CD4-positive, alpha-beta T cell (primary cell): ENCODE measurements around the gene SELENOP. TPM values are rescaled to one million over a fixed set of nuclear protein-coding genes. Genes with fewer than 3 reads are reported as not detected.

Source experiments
- ATAC-seq: fragments of 200-7000 bp; cut with Tn5 transposase; one replicate; pipeline ENCODE4 v1.10.0; 2022; ENCODE audit warnings: mild to moderate bottlenecking; ENCODE audit not compliant: poor library complexity
- CTCF ChIA-PET: fragments of 350-600 bp; sonication (Branson Sonifier 250); formaldehyde crosslinking; loops from one replicate; lab custom pipeline; 2021; ENCODE audit warnings: antibody characterized with exemption, inconsistent platforms; lab: Charles Lee
- POLR2A ChIA-PET: fragments of 350-600 bp; sonication (Branson Sonifier 250); formaldehyde crosslinking; loops from one replicate; lab custom pipeline; 2021; ENCODE audit warnings: antibody characterized with exemption, inconsistent platforms; lab: Charles Lee
- DNase-seq, 14 experiments: peaks; one replicate each; pipeline ENCODE4 v3.0.0-alpha.2; 2013 to 2020; ENCODE audit warnings: mixed read lengths in 2 of 14
- H3K27ac ChIP-seq, 2 donors: one replicate each; pipeline versions ENCODE4 v1.5.1 to v1.7.0; 2013; ENCODE audit warnings: low read length in 2 of 2, low read depth in 1 of 2, mild to moderate bottlenecking in 1 of 2
- H3K27me3 ChIP-seq, 2 experiments: 1 replicate in 1 of 2; 2 replicates in 1 of 2; pipeline versions ENCODE4 v1.6.1 to v1.7.0; 2013; ENCODE audit warnings: low read length in 2 of 2, control low read depth in 1 of 2, mild to moderate bottlenecking in 1 of 2, moderate library complexity in 1 of 2; ENCODE audit not compliant: insufficient read depth in 2 of 2, control insufficient read depth in 1 of 2
- H3K36me3 ChIP-seq: one replicate; pipeline ENCODE4 v1.6.1; 2013; ENCODE audit warnings: low read length, control low read depth; ENCODE audit not compliant: insufficient read depth
- H3K4me1 ChIP-seq: one replicate; pipeline ENCODE4 v1.6.1; 2013; ENCODE audit warnings: low read length, control low read depth; ENCODE audit not compliant: insufficient read depth
- H3K4me3 ChIP-seq: one replicate; pipeline ENCODE4 v1.5.1; 2013; ENCODE audit warnings: mild to moderate bottlenecking, low read length, moderate library complexity
- H3K9me3 ChIP-seq, 2 experiments: 1 replicate in 1 of 2; 2 replicates in 1 of 2; pipeline versions ENCODE4 v1.6.1 to v1.7.0; 2013; ENCODE audit warnings: low read length in 2 of 2, mild to moderate bottlenecking in 2 of 2, control low read depth in 1 of 2, moderate library complexity in 1 of 2; ENCODE audit not compliant: control insufficient read depth in 1 of 2, insufficient read depth in 1 of 2
- H3K27ac Mint-ChIP-seq: one replicate; pipeline ENCODE4 v1.8.0; 2020; ENCODE audit warnings: mixed read lengths
- H3K27me3 Mint-ChIP-seq: one replicate; pipeline ENCODE4 v1.8.0; 2021; ENCODE audit warnings: mixed read lengths
- H3K36me3 Mint-ChIP-seq: one replicate; pipeline ENCODE4 v1.8.0; 2021; ENCODE audit warnings: low read depth, mixed read lengths
- H3K4me1 Mint-ChIP-seq: one replicate; pipeline ENCODE4 v1.8.0; 2021; ENCODE audit warnings: low read depth, mixed read lengths
- H3K4me3 Mint-ChIP-seq: one replicate; pipeline ENCODE4 v1.8.0; 2020; ENCODE audit warnings: mild to moderate bottlenecking, mixed read lengths
- H3K9me3 Mint-ChIP-seq: one replicate; pipeline ENCODE4 v1.8.0; 2020; ENCODE audit warnings: mixed read lengths
- intact Hi-C, 2 experiments: fragments of 100-400 bp; cut with DNase I in 1 of 2; cut with micrococcal nuclease in 1 of 2; formaldehyde crosslinking; loops; one replicate each; pipeline versions ENCODE4 v1.15.1 to v1.9.0; 2023 to 2025; cut with DNase I, micrococcal nuclease
- total RNA-seq, 174 experiments: library from RNA in 2 of 174; stranded (reverse) in 2 of 174; gene quantifications; one replicate each; pipeline ENCODE4 v1.2.3 and lab custom pipeline; 2021 to 2026
- TF ChIP-seq, protein P1 (sequence below): fragments of 200-600 bp; IDR thresholded peaks from one replicate; pipeline ENCODE4 v1.8.0; 2022; ENCODE audit warnings: antibody characterized with exemption, mild to moderate bottlenecking

SELENOP gene
- total RNA-seq, 2 experiments from 2014 or later, result 0.36 TPM; not detected in 1

DNA sequence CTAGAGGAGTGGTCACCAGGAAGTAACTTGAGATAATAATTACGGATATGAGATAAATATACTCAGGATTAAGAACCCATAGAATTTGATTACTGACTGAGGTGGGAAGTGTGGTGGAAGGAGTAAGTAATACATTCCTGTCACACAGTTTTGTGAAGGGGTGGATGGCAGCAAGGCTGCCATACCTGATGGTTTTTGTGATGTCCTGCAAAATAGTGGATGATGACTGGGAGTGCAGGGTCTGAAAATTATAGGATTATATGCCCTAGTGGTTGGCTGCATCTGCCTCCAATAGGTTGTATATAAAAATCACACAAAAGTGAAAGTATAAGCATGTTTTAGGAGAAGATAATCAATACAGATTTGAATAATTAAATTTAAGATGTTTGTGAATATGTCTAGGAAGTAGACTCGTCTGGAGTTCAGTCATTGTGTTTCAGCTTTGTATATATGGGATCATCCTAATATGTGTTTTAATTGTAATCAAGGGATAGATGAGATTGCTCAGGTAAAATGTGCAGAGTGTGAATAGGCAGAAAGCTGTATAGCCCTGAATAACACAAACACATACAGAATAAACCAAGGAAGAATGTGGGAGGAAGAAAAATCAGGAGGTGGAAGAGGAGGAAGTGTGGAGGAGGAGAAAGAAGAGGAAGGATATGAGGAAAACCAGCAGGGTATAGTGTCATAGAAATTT lies 5.5 kb downstream of the SELENOP start:
- Histone ChIP-seq H3K4me3 (no peak overlapping the region), H3K9me3 (no peaks in the 10 kb centered on the region), H3K27ac (no peak overlapping the region), H3K27me3 (no peaks in the 10 kb centered on the region), H3K4me1 (no peaks in the 10 kb centered on the region), H3K36me3 (no peaks in the 10 kb centered on the region)
- intact Hi-C loops, result no loop called here
- POLR2A ChIA-PET, result no interaction called here
- Mint-ChIP-seq H3K4me1 (no peaks in the 10 kb centered on the region), H3K27me3 (no peaks in the 10 kb centered on the region), H3K27ac (no peak overlapping the region), H3K4me3 (no peak overlapping the region), H3K36me3 (peaks cover 1% of the 10 kb centered on the region), H3K9me3 (no peaks in the 10 kb centered on the region)
- no peak for ATAC-seq
- CTCF ChIA-PET, result no interaction called here
- DNase-seq, result no peak
- TF ChIP-seq, protein P1, sequence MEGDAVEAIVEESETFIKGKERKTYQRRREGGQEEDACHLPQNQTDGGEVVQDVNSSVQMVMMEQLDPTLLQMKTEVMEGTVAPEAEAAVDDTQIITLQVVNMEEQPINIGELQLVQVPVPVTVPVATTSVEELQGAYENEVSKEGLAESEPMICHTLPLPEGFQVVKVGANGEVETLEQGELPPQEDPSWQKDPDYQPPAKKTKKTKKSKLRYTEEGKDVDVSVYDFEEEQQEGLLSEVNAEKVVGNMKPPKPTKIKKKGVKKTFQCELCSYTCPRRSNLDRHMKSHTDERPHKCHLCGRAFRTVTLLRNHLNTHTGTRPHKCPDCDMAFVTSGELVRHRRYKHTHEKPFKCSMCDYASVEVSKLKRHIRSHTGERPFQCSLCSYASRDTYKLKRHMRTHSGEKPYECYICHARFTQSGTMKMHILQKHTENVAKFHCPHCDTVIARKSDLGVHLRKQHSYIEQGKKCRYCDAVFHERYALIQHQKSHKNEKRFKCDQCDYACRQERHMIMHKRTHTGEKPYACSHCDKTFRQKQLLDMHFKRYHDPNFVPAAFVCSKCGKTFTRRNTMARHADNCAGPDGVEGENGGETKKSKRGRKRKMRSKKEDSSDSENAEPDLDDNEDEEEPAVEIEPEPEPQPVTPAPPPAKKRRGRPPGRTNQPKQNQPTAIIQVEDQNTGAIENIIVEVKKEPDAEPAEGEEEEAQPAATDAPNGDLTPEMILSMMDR, result no peak

DNA sequence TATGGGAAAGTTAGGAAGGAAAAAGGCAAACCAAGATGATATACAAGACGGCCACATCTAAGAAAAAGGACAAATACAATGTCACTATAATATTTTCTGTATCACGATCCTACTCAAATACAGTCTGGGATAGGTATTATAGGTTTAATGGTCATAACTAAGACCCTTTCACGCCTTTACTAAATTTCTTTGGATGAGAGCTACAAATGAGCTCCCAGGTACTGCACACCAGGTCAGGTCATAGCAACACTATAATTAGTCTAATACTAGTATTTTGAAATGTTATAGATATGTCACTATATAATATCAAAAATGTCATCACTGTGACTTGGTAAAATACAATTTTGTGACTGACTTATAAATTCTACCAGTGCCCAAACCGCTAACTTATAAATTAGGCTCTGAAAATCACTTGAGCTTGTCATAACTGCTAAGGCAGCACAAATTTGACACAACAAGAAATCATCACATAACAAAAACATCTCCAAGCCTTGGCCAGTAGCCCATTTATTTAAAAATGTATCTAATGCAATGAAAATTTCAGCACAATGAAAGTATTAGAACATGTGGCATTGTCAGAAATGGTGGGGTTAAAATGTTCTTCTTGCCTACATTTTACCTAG lies 6.9 kb downstream of the SELENOP start:
- ChIA-PET POLR2A (no interaction called here), CTCF (no interaction called here)
- H3K27ac ChIP-seq, result no peak overlapping the region
- no peaks in the 10 kb centered on the region for H3K27me3 ChIP-seq
- no peaks in the 10 kb centered on the region for H3K36me3 ChIP-seq
- DNase-seq, result no peak
- H3K4me3 Mint-ChIP-seq, result no peak overlapping the region
- H3K4me1 ChIP-seq, result no peaks in the 10 kb centered on the region
- H3K27ac Mint-ChIP-seq, result no peak overlapping the region
- no peak overlapping the region for H3K4me3 ChIP-seq
- H3K27me3 Mint-ChIP-seq, result no peaks in the 10 kb centered on the region
- intact Hi-C loops, result no loop called here
- no peaks in the 10 kb centered on the region for H3K9me3 ChIP-seq
- no peaks in the 10 kb centered on the region for H3K4me1 Mint-ChIP-seq
- H3K9me3 Mint-ChIP-seq, result no peaks in the 10 kb centered on the region
- TF ChIP-seq, protein P1, result no peak
- no peak for ATAC-seq
- peaks cover 8% of the 10 kb centered on the region for H3K36me3 Mint-ChIP-seq

DNA sequence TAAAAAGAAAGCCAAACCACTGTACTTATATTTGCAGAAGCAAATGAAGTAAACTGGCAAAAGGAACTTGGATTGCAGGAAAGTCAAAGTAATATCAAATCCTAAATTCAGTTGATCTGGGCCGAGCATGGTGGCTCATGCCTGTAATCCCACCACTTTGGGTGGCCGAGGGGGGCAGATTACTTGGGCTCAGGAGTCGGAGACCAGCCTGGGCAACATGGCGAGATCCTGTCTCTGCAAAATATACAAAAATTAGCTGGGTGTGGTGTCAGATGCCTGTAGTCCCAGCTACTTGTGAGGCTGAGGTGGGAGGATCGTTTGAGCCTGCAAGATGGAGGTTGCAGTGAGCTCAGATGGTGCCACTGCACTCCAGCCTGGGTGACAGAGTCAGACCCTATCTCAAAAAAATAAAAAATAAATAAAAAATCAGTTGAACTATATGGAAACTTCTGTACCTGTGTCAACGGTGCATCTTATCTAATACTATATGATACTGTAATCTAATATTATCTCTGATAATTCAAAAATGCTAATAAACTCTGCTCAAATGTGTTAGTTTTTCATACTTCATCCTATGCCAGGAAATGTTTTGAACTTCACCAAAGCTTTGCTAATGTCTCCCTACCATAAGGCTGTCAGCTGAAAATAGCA lies 10.1 kb downstream of the SELENOP start:
- no peak overlapping the region for H3K4me3 Mint-ChIP-seq
- H3K27ac Mint-ChIP-seq, result no peak overlapping the region
- POLR2A ChIA-PET, result no interaction called here
- Histone ChIP-seq H3K36me3 (no peaks in the 10 kb centered on the region), H3K9me3 (no peaks in the 10 kb centered on the region), H3K27ac (no peak overlapping the region), H3K4me1 (no peaks in the 10 kb centered on the region), H3K4me3 (no peak overlapping the region), H3K27me3 (no peaks in the 10 kb centered on the region)
- H3K9me3 Mint-ChIP-seq, result peaks cover 4% of the 10 kb centered on the region
- CTCF ChIA-PET, result no interaction called here
- intact Hi-C loops, result no loop called here
- no peak for DNase-seq
- TF ChIP-seq, protein P1, result no peak
- ATAC-seq, result no peak
- H3K27me3 Mint-ChIP-seq, result no peaks in the 10 kb centered on the region
- H3K36me3 Mint-ChIP-seq, result peaks cover 26% of the 10 kb centered on the region
- H3K4me1 Mint-ChIP-seq, result no peaks in the 10 kb centered on the region
